Upper lobe of left lung (tissue), 6 donors: Measurements from ENCODE around the gene MITF. TPM values are rescaled to one million over a fixed set of nuclear protein-coding genes. Genes with fewer than 3 reads are reported as not detected.

Source experiments
- ATAC-seq, 2 donors: fragments of 200-7000 bp; cut with Tn5 transposase; one replicate each; pipeline ENCODE4 v1.9.1; 2022; ENCODE audit warnings: mild to moderate bottlenecking in 2 of 2, moderate library complexity in 2 of 2; ENCODE audit not compliant: low FRiP score in 2 of 2
- DNase-seq, 2 donors: peaks; one replicate each; pipeline ENCODE4 v3.0.0-alpha.2; 2019 to 2020
- H3K27ac ChIP-seq, 4 donors: fragments of 200-600 bp; sonication (generic); one replicate each; pipeline ENCODE4 v1.5.1; 2016 to 2019
- H3K27me3 ChIP-seq, 4 donors: fragments of 200-600 bp; sonication (generic); one replicate each; pipeline ENCODE4 v1.5.1; 2017 to 2019
- H3K36me3 ChIP-seq, 4 donors: fragments of 200-600 bp; sonication (generic); one replicate each; pipeline ENCODE4 v1.5.1; 2016 to 2019
- H3K4me1 ChIP-seq, 4 donors: fragments of 200-600 bp; sonication (generic); one replicate each; pipeline ENCODE4 v1.5.1; 2018 to 2019
- H3K4me3 ChIP-seq, 4 donors: fragments of 200-600 bp; sonication (generic); one replicate each; pipeline ENCODE4 v1.5.1; 2017 to 2019; ENCODE audit warnings: mild to moderate bottlenecking in 2 of 4, moderate library complexity in 1 of 4
- H3K9me3 ChIP-seq, 4 donors: fragments of 200-600 bp; sonication (generic); one replicate each; pipeline ENCODE4 v1.5.1; 2018 to 2019
- EP300 ChIP-seq, 4 donors: sonication (generic); formaldehyde crosslinking; IDR thresholded peaks; one replicate each; pipeline ENCODE4 v1.5.1; 2017; ENCODE audit warnings: antibody characterized with exemption in 4 of 4, control low read depth in 2 of 4
- POLR2A ChIP-seq, 4 donors: fragments of 450-650 bp; IDR thresholded peaks; one replicate each; pipeline ENCODE4 v1.5.1; 2016 to 2017; ENCODE audit warnings: antibody characterized with exemption in 4 of 4, mild to moderate bottlenecking in 2 of 4
- POLR2AphosphoS5 ChIP-seq, 2 donors: sonication (generic); formaldehyde crosslinking; IDR thresholded peaks; one replicate each; pipeline ENCODE4 v1.5.1; 2017; ENCODE audit warnings: antibody characterized with exemption in 2 of 2
- WGBS, 2 donors: methylation state at CpG; one replicate each; pipeline ENCODE4 v1.1.5; 2017 to 2018; 5-methylcytosine and 5-hydroxymethylcytosine counted together
- total RNA-seq, 6 donors: library from RNA; depleted of rRNA in 4 of 6; stranded (reverse); fragments of >200 nt in 4 of 6; gene quantifications; one replicate each; pipeline versions ENCODE4 v1.1.0 to v1.2.1, GENCODE V29; 2016 to 2021
- TF ChIP-seq, protein P1 (sequence below), 6 experiments: fragments of 450-650 bp in 4 of 6; fragments of 200-600 bp in 2 of 6; sonication (generic) in 2 of 6; IDR thresholded peaks; one replicate each; pipeline ENCODE4 v1.5.1; 2016 to 2019; ENCODE audit warnings: antibody characterized with exemption in 6 of 6
- donor health status: DM: no; HTN: no; CAD: no; lungs with moderate emphysema.
- donor health status: DM: no; HTN: yes; CAD: no; lungs with severe emphysema.

Gene MITF
- total RNA-seq, 6 donors from 2014 or later, result 21.9 to 37.2 (median 29.5) TPM

GRCh38 chr3:69838696-69839515 lies 99.6 kb downstream of the MITF start:
- Histone ChIP-seq H3K4me1 (no peaks in the 10 kb centered on the region), H3K36me3 (no peaks in the 10 kb centered on the region), H3K27me3 (no peaks in the 10 kb centered on the region), H3K4me3 (no peak overlapping the region), H3K9me3 (no peaks in the 10 kb centered on the region), H3K27ac (no peak overlapping the region)
- TF ChIP-seq POLR2A (IDR thresholded peaks at IDR 0.05), result no peak
- no peak for TF ChIP-seq POLR2AphosphoS5 (IDR thresholded peaks at IDR 0.05)
- TF ChIP-seq EP300 (IDR thresholded peaks at IDR 0.05), result no peak
- TF ChIP-seq, protein P1, sequence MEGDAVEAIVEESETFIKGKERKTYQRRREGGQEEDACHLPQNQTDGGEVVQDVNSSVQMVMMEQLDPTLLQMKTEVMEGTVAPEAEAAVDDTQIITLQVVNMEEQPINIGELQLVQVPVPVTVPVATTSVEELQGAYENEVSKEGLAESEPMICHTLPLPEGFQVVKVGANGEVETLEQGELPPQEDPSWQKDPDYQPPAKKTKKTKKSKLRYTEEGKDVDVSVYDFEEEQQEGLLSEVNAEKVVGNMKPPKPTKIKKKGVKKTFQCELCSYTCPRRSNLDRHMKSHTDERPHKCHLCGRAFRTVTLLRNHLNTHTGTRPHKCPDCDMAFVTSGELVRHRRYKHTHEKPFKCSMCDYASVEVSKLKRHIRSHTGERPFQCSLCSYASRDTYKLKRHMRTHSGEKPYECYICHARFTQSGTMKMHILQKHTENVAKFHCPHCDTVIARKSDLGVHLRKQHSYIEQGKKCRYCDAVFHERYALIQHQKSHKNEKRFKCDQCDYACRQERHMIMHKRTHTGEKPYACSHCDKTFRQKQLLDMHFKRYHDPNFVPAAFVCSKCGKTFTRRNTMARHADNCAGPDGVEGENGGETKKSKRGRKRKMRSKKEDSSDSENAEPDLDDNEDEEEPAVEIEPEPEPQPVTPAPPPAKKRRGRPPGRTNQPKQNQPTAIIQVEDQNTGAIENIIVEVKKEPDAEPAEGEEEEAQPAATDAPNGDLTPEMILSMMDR (IDR thresholded peaks at IDR 0.05), result no peak
- no peak for ATAC-seq
- 85 to 87% methylated on average over 3 of the region's 3 CpGs for WGBS, 2 donors
- no peak for DNase-seq

DNA sequence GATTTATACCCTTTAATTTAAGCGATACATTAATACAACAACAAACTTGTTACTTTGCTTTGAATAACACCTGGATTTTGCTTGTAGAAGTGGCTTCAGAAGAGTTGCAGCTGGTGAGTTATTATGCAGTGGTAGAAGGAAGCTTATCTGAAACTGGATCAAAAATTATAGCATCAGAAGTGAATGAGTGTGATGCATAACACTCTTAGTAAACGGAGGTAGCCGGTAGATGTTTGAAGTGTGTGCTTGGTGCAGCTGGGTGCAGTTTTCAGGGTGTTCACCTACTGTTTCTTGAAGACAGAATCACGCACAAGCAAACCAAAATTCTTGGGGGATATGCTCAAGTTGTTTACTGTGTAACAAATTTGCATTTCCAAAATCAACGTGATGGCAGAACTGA lies 103.1 kb downstream of the MITF start:
- no peak overlapping the region for H3K4me3 ChIP-seq
- H3K36me3 ChIP-seq, result no peaks in the 10 kb centered on the region
- WGBS, 2 donors, result 74 to 88% methylated on average over 5 of the region's 5 CpGs

DNA sequence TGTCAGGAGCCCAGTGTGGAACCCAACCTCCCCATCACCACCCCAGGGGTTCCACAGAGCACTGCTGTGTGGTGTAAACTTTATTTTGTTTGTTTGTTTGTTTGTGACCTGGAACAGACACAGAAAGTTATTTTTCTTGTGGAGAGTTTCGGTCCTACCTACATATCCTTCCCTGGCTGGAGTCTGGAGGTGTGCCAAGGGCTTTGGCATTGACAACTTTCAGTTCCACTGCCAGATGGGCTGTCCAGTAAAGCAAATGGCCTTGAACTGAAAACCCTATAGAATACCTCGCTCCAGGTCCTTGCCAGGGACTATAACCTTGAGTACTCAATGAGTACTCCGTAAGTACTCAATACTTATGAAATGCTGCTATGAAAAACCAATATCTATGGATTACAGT lies 103.5 kb downstream of the MITF start:
- Histone ChIP-seq H3K27me3 (no peaks in the 10 kb centered on the region), H3K27ac (no peak overlapping the region), H3K36me3 (no peaks in the 10 kb centered on the region), H3K4me1 (no peaks in the 10 kb centered on the region), H3K9me3 (no peaks in the 10 kb centered on the region), H3K4me3 (no peak overlapping the region)
- DNase-seq (no peak), ATAC-seq (no peak)
- TF ChIP-seq EP300 (IDR thresholded peaks at IDR 0.05) (no peak), POLR2AphosphoS5 (IDR thresholded peaks at IDR 0.05) (no peak)
- 67 to 81% methylated on average over 3 of the region's 3 CpGs for WGBS, 2 donors

More for the DNA sequence above, 103.1 kb downstream of the MITF start:
- TF ChIP-seq, protein P1 (IDR thresholded peaks at IDR 0.05), result no peak
- TF ChIP-seq POLR2AphosphoS5 (IDR thresholded peaks at IDR 0.05), result no peak
- TF ChIP-seq EP300 (IDR thresholded peaks at IDR 0.05), result no peak
- no peak for TF ChIP-seq POLR2A (IDR thresholded peaks at IDR 0.05)
- no peak for DNase-seq
- no peaks in the 10 kb centered on the region for H3K9me3 ChIP-seq
- no peak for ATAC-seq
- H3K4me1 ChIP-seq, result no peaks in the 10 kb centered on the region
- H3K27me3 ChIP-seq, result no peaks in the 10 kb centered on the region
- no peak overlapping the region for H3K27ac ChIP-seq

DNA sequence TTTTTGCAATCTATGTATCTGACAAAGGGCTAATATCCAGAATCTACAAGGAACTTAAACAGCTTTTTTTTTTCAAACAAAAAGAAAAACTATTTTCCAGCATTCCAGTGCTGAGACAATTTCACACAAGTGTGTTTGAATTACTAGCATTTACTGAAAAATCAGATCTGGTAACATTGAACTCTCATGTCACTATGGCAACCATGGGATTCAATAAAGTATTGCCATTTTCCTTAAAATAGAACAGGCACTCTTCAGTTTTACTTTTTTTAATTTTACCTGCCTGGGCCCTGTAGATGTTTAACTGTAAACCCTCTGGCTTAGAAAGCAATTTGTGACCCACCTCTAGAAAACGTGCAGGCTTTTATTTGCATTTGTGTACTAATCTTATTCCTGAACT lies 105.4 kb downstream of the MITF start:
- Histone ChIP-seq H3K27ac (no peak overlapping the region), H3K9me3 (no peaks in the 10 kb centered on the region), H3K4me3 (no peak overlapping the region), H3K27me3 (no peaks in the 10 kb centered on the region), H3K4me1 (no peaks in the 10 kb centered on the region), H3K36me3 (no peaks in the 10 kb centered on the region)
- TF ChIP-seq POLR2A (IDR thresholded peaks at IDR 0.05) (no peak), POLR2AphosphoS5 (IDR thresholded peaks at IDR 0.05) (no peak)
- 74 to 81% methylated on average over 1 of the region's 1 CpG for WGBS, 2 donors
- ATAC-seq (no peak), DNase-seq (no peak)

DNA sequence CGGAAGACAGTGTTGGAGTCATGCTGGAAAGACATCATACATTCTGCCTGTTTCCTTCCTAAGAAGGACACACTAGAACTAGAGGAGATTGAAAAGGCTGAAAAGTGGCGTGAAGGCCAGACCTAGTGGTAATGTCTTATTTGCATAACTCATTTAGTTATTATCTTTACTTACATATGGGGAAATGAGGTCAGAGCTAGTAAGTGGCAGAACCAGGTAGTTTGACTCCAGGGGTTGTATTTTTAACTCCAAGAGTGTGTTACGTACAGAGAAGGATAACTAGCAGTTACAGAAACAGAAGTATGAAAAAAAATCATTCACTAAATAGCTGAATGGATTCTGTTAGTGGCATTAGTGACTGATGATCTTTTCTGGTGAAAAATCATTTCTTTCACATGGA lies 108.0 kb downstream of the MITF start:
- ATAC-seq, result no peak

More for the DNA sequence above, 108.0 kb downstream of the MITF start:
- DNase-seq, result no peak
- Histone ChIP-seq H3K4me3 (no peak overlapping the region), H3K4me1 (no peaks in the 10 kb centered on the region), H3K36me3 (no peaks in the 10 kb centered on the region), H3K9me3 (no peaks in the 10 kb centered on the region), H3K27ac (no peak overlapping the region), H3K27me3 (no peaks in the 10 kb centered on the region)
- no peak for TF ChIP-seq EP300 (IDR thresholded peaks at IDR 0.05)
- TF ChIP-seq, protein P1 (IDR thresholded peaks at IDR 0.05), result no peak
- no peak for TF ChIP-seq POLR2A (IDR thresholded peaks at IDR 0.05)
- no peak for TF ChIP-seq POLR2AphosphoS5 (IDR thresholded peaks at IDR 0.05)
- 88 to 91% methylated on average over 3 of the region's 3 CpGs for WGBS, 2 donors
